ENCODE measurements around the gene RTKN2.
A peak's percentile ranks its signal among the peaks of the same experiment; 100 is the strongest.

Gene RTKN2

GRCh38 chr10:62171791-62172190 lies 96.9 kb downstream of the RTKN2 start:
- TF ChIP-seq, protein P1, sequence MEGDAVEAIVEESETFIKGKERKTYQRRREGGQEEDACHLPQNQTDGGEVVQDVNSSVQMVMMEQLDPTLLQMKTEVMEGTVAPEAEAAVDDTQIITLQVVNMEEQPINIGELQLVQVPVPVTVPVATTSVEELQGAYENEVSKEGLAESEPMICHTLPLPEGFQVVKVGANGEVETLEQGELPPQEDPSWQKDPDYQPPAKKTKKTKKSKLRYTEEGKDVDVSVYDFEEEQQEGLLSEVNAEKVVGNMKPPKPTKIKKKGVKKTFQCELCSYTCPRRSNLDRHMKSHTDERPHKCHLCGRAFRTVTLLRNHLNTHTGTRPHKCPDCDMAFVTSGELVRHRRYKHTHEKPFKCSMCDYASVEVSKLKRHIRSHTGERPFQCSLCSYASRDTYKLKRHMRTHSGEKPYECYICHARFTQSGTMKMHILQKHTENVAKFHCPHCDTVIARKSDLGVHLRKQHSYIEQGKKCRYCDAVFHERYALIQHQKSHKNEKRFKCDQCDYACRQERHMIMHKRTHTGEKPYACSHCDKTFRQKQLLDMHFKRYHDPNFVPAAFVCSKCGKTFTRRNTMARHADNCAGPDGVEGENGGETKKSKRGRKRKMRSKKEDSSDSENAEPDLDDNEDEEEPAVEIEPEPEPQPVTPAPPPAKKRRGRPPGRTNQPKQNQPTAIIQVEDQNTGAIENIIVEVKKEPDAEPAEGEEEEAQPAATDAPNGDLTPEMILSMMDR (IDR thresholded peaks at IDR 0.05; ENCODE audit: low read depth, low read length), result no peak
- H3K4me3 ChIP-seq (replicated peaks in 1 of 2; ENCODE audit: low read depth in 2 of 2, low read length in 2 of 2), result no peak overlapping the region
- no peak for DNase-seq (ENCODE audit: low read depth in 2 of 2)

DNA sequence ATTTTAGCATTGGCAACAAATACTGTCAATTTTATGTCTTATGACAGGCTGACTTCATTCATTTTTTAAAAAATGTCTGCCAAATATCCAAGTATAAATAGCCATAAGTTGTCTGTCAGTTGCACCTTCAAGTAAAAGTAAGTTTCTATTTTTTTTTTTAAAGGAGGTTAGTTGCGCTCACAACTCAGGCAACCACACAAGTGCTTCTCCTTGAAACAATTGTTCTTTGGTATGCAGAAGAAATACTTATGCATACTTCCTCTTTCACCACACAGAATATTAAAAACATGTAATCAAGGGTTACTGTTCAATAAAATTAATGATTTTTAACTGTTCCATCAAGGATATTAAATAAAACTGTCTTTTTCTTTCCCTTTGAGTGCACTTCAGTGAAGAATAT lies 97.9 kb downstream of the RTKN2 start:
- TF ChIP-seq, protein P1 (IDR thresholded peaks at IDR 0.05; ENCODE audit: low read depth, low read length), result no peak
- H3K4me3 ChIP-seq (replicated peaks in 1 of 2; ENCODE audit: low read depth in 2 of 2, low read length in 2 of 2), result no peak overlapping the region
- DNase-seq (ENCODE audit: low read depth in 2 of 2), result no peak

DNA sequence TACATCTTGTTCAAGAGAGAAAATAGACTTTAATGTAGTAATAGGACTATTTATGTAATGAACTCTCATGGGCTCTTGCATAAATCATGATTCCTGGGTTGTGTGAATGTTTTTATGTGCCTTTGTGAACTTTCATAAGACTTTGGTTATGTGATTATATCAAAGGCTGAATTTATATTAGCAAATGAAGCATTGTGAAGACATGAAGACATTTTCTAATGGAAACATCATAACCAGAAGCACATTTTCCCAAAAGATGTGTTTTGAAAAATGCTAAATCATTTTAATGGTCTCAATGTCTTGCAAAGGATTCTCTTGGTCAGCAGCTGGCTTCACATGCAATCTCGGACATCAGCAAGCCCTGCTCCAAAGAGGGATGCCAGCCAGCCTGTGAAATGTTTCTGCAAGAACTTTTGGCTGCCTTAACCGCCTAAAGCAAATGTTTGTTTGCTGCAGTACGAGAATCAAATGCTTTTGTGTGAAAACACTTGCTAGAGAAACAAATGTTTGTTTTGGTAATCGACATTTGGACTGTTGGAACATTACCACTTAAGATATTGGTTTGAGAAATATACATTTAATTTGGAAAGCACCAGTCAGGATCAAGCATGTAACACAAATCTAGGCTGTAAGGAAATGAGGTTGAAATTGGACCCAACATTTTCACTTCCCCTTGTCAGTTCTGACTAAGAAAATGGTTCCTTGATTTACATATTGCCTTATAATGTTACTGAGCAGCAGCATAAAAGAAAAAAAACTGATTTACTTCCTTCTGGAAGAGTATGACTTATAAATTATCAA lies 102.1 kb downstream of the RTKN2 start:
- DNase-seq (ENCODE audit: low read depth in 2 of 2), result peak in 1 of 2 donors; percentile 65
- no peak overlapping the region for H3K4me3 ChIP-seq (replicated peaks in 1 of 2; ENCODE audit: low read depth in 2 of 2, low read length in 2 of 2)
- TF ChIP-seq, protein P1 (IDR thresholded peaks at IDR 0.05; ENCODE audit: low read depth, low read length), result no peak

GRCh38 chr10:62165803-62166202 lies 102.8 kb downstream of the RTKN2 start:
- TF ChIP-seq, protein P1 (IDR thresholded peaks at IDR 0.05; ENCODE audit: low read depth, low read length), result no peak
- no peak overlapping the region for H3K4me3 ChIP-seq (replicated peaks in 1 of 2; ENCODE audit: low read depth in 2 of 2, low read length in 2 of 2)
- no peak for DNase-seq (ENCODE audit: low read depth in 2 of 2)

DNA sequence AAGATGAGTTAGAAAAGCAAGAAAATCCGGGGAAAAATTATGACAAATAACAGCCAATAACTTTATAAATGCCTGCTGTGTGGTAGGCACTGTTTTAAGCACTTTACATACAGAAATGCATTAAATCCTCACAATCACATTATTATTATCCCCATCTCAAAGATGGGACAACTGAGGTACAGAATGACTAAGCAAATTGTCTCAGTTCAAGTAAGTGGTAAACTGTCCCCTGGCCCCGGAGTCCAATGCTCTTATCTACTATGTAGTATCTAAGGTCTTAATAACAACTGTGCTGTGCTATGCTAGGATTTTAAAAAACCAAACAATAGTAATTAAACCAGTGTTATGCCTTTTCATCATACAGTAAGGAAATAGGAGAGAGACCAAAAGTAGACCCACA lies 105.6 kb downstream of the RTKN2 start:
- TF ChIP-seq, protein P1 (IDR thresholded peaks at IDR 0.05; ENCODE audit: low read depth, low read length), result no peak
- no peak for DNase-seq (ENCODE audit: low read depth in 2 of 2)

GRCh38 chr10:62162261-62162981 lies 106.2 kb downstream of the RTKN2 start:
- TF ChIP-seq, protein P1 (IDR thresholded peaks at IDR 0.05; ENCODE audit: low read depth, low read length), result no peak
- DNase-seq (ENCODE audit: low read depth in 2 of 2), result no peak

More for the DNA sequence above, 105.6 kb downstream of the RTKN2 start:
- no peak overlapping the region for H3K4me3 ChIP-seq (replicated peaks in 1 of 2; ENCODE audit: low read depth in 2 of 2, low read length in 2 of 2)

More at GRCh38 chr10:62162261-62162981, 106.2 kb downstream of the RTKN2 start:
- no peak overlapping the region for H3K4me3 ChIP-seq (replicated peaks in 1 of 2; ENCODE audit: low read depth in 2 of 2, low read length in 2 of 2)
